HG02623 (cell line): ENCODE measurements around the gene TAF1L.
A peak's percentile ranks its signal among the peaks of the same experiment; 100 is the strongest.

Experiments
- ATAC-seq: cut with Tn5 transposase; IDR thresholded peaks from one replicate; pipeline ENCODE4 v1.9.1; 2021; ENCODE audit warnings: moderate library complexity; ENCODE audit not compliant: unreplicated experiment

The TAF1L gene

DNA sequence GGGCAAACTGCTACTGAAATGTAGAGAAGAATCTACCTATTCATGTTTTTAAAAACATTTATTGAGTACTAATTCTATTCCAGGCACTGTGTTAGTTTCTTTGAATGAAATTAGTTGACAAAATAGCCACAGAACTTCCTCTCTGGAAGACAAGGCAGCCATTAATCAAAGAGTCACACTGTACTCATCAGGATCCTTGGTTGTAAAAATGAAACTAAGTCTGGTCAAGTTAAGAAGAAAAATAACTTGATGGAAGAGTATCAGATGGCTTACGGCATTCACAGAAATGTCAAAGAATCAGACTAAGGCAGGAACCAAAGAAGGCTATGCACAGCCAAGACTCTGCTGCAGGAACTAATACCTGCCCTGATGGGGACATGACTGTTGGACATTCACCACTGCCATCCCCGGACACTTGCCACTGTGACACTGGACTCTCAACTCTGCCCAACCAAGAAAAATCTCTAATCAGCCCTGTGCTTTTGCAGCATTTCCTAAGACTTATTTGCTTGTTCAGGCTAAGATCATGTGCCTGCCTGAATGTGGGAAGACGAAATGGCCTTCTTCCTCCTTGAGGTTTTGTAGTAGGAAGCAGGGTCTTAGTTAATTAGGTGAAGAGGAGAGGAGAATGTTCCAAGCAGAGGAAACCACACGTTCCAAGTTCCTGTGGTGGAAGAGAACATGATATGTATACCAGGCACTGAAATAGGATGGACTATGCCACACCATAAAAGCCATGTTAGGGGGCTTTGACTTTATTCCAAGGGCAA lies 39.2 kb downstream of the TAF1L start:
- ATAC-seq = no peak

DNA sequence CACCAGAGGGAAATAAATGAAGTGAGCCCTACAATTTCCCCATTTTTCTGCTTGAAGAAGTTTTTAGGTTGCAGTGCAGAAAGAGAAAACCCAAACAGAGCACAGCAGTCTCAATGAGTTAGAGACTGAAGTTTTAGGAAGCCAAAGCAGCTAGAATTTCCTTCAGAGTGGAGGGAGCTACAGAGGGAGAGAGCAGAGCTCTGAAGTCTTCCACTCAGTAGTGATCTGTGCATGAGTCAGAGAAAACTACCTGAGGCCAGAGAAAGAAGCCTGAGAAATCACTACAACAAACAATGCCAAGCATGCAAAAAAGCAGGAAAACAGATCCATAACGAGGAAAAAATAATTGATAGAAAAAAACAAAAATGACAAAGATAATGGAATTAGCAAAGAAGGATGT lies 44.6 kb downstream of the TAF1L start:
- ATAC-seq = no peak

DNA sequence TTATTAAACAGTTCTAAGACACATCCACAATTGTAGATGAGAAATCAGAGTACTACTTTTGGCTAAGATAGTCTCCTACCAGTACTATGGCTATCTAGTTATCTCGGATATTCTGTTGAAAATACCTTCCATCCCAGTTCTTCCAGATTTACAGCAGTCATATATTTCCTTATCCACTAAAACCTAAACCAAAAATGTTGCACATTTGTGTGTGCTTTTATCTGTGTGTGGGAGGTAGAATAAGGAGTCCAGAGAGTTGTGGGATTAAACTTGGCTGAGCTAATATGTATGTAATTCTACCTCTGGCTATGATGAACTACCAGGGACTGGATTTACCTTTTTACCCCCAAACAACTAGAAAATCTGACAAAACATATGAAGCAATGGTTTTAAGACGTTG lies 45.0 kb downstream of the TAF1L start:
- no peak for ATAC-seq

DNA sequence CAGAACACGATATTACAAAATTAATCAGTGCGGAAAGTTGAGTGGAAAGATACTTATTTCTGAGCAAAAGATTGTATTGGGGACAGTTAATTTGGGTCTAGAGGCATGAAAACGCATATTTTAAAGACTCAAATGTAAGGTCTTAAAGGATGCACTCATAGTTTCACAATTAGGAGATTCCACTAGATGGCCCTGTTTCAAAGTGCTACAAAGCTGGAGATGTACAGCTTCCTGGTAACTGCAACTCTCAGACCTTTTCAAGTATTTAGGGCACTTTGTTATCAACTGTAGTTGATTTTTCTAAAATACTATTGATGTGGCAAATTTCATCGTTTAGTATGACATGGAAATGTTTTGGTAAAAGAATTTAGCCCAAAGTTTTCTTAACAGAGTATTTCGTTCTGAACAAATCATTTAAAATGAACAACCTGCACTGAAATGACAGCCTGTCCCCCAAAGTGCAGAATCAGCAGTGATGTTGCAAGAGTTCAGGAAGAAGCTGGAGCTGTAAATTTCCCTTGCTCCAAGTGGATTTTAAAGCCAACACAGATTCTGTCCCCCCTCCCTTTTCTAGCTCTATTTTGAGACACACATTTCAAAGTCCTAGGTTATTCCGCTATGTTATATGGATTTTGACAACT lies 46.3 kb downstream of the TAF1L start:
- ATAC-seq = peak; percentile 55

DNA sequence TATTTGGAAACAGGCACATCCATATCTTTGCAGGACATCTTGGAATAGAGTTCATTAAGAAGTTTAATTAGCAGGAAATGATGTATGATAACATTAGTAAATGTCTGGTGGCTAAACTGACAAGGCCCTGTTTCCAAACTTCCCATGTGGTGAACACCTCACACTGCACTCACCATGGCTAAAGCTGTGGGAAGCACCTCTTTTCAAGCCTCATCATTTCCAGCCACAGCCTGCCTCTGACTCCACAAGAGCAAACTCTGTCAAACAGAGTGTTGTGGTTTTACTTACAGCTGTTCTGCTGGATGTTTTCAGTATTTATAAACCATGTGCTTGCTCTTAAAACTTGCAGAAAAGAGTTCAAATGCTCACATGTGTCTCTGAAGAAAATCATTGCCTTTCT lies 47.6 kb downstream of the TAF1L start:
- ATAC-seq = peak; percentile 50

DNA sequence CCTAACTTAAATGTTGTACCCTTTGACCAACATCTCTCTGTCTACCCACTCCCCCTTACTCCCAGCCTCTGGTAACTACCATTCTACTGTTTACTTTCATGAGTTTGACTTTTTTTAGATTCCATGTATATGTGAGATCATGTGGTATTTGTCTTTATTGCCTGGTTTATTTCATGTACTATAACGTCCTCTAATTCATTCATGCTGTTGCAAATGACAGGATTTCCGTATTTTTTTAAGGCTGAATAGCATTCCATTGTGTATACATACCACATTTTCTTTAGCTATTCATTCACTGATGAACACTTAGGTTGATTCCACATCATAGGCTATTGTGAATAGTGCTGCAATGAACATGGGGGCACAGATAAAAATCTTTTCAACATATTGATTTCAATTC lies 50.7 kb downstream of the TAF1L start:
- no peak for ATAC-seq

DNA sequence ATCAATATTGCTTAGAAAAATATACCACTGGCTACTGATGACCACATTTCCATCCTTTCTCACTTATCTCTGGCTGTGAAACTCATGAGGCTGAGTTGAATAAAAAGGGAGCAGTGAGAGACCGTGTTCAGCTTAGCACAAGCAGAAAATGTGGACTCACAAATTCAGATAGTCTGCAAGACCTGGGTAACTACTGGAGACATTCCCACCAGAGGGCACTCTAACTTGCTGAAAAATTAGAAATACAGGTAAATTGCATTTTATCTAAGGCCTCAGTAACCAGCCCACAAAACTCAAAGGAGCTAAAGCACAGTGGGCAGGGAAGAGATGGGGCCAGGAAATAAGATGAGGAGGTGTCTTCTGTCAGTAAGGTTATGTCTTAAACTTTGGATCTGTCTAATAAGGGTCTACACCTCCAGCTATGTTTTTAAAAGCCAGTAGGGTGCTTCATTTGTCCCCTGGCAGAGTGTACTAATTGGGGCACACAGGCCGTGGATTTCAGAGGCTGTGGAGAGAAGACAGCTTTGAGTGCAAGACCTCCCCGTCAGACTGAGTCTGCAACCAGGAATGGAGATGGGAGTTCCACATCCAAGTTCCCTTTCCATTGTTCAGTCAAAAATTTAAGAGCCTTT lies 53.8 kb downstream of the TAF1L start:
- no peak for ATAC-seq

DNA sequence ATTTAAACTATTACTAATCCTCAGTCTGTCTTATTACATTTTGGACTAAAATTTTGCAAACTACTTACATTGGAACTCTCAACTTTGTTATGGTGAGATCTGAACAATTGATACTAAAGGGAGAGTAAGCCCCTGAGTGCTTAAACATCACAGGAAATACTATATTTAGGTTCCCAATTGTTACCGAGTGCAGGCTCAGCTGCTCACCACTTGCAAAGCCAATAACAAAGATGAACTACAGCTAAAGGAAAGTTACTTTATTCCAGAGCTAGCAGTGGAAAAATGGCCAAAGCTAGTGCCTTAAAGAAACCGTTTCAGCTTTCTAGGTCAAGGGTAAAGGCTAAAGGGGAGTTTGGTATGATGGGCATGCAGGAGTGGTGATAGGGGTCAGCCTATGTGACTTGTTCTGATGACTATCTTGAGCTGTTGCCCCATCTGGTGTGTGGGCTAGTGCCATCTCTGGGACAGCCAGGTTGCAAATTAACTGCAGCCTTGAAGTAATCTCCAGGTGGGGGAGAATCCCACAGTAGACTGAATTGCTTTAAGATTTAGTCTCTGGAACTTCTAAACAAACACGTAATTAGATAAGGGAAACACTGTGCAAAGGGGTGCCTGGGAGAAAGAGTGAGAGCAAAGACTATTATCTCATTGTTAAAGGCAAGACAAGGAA lies 54.7 kb downstream of the TAF1L start:
- no peak for ATAC-seq

DNA sequence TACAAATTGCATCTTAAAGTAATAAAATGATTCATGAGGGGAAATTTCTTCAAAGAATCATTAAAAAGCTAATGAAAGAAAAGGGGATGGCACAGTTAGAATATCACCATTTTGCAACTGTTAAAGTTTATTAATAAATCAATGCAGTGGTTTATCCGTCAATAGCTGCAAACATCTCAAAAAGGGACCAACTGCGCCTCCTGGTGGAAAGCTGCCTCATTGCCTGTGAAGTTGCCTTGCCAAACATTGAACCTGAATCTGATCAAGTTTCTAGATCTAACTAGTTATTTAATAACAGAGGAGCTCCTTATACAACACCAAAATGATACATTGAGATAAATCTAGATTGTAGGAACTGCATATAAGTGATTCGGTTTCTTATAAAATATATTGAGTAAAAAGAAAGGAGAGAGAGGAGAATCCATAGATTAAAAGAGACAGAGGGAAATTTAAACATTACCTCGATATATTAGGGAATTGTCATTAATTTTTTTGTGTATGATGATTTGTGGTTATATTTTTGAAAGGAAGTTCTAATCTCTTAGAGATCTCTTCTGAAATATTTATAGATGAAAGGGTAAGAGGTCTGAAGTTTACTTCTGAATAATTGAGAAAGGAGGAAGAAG lies 55.6 kb downstream of the TAF1L start:
- ATAC-seq = no peak
